Lower leg skin (tissue), 3 donors: ENCODE results near the gene RIIAD1.

Experiments used
- CTCF ChIP-seq, 3 donors: fragments of 450-650 bp; IDR thresholded peaks; one replicate each; pipeline ENCODE4 v1.5.1; 2016; ENCODE audit warnings: antibody characterized with exemption in 3 of 3, mild to moderate bottlenecking in 3 of 3, moderate library complexity in 2 of 3
- POLR2A ChIP-seq, 2 donors: fragments of 450-650 bp; IDR thresholded peaks; one replicate each; pipeline ENCODE4 v1.6.1; 2016 to 2017; ENCODE audit warnings: antibody characterized with exemption in 2 of 2, mild to moderate bottlenecking in 1 of 2, moderate library complexity in 1 of 2

GRCh38 chr1:151716405-151716762, 4.9 kb upstream of the RIIAD1 start:
- TF ChIP-seq POLR2A (IDR thresholded peaks at IDR 0.05) (no peak), CTCF (IDR thresholded peaks at IDR 0.05) (no peak)
